ENCODE results near the gene GPATCH1. TPM values are rescaled to one million over a fixed set of nuclear protein-coding genes. Genes with fewer than 3 reads are reported as not detected.

The GPATCH1 gene
- total RNA-seq, 1 donor from 2014 or later = 9.6 TPM

DNA sequence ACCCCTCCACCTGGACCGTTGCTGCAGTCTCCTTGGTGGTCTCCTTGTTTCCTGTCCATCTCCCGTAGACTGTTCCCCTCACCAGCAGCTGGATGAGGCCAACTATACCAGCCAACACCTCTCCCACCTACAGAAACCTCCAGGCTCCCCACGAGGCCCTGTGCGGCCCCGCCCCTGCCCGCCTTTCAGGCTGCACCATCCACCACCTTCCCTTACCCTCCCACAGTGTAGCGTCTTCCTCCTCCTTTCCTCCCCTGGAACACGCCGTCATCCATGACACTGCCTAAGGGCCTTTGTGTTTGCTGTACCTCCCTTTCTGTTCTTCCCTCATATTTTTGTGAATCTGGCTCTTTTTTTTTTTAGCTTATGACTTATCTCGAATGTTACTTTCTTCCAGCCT, 27.2 kb downstream of the GPATCH1 start:
- Histone ChIP-seq H3K36me3 (peaks cover 0 to 79% of the 10 kb centered on the region in 2 donors), H3K4me3 (no peak overlapping the region), H3K9me3 (no peaks in the 10 kb centered on the region), H3K27me3 (no peaks in the 10 kb centered on the region), H3K27ac (no peak overlapping the region), H3K4me1 (no peaks in the 10 kb centered on the region)
- no peak for TF ChIP-seq CTCF (IDR thresholded peaks at IDR 0.05)
- no peak for TF ChIP-seq POLR2AphosphoS5 (IDR thresholded peaks at IDR 0.05; ENCODE audit: insufficient read depth in 1 of 2, low read depth in 1 of 2)
- TF ChIP-seq POLR2A (IDR thresholded peaks at IDR 0.05) = no peak
- intact Hi-C loops (cut with DNase I) = no loop called here
- no peak for DNase-seq (ENCODE audit: extremely low spot score in 2 of 2)

- no peaks in the 10 kb centered on the region for H3K4me1 ChIP-seq
- intact Hi-C loops (cut with DNase I) = no loop called here
- H3K9me3 ChIP-seq = no peaks in the 10 kb centered on the region
- TF ChIP-seq POLR2A (IDR thresholded peaks at IDR 0.05) (no peak), CTCF (IDR thresholded peaks at IDR 0.05) (no peak), POLR2AphosphoS5 (IDR thresholded peaks at IDR 0.05; ENCODE audit: insufficient read depth in 1 of 2, low read depth in 1 of 2) (no peak)
- DNase-seq (ENCODE audit: extremely low spot score in 2 of 2) = no peak
- H3K36me3 ChIP-seq = peaks cover 0 to 80% of the 10 kb centered on the region in 2 donors
- no peaks in the 10 kb centered on the region for H3K27me3 ChIP-seq
- no peak overlapping the region for H3K4me3 ChIP-seq
- H3K27ac ChIP-seq = no peak overlapping the region
Observed at GRCh38 chr19:33110137-33110910, 29.3 kb downstream of the GPATCH1 start.

DNA sequence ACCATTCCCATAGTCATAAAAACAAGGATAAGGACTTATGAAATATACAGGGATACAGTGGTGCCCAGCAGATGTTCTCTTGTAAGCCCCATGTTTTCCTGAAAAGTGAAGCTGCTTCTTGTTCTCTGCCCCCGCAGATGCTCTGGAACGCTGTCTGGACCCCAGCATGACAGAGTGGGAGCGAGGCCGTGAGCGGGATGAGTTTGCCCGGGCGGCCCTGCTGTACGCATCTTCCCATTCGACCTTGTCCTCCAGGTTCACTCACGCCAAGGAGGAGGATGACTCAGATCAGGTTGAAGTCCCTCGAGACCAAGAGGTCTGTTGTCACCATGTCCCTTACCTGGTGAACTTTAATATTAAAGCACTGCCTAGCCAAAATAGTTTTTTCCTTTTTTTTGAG, 30.6 kb downstream of the GPATCH1 start:
- TF ChIP-seq POLR2AphosphoS5 (IDR thresholded peaks at IDR 0.05; ENCODE audit: insufficient read depth in 1 of 2, low read depth in 1 of 2) (no peak), POLR2A (IDR thresholded peaks at IDR 0.05) (no peak), CTCF (IDR thresholded peaks at IDR 0.05) (no peak)
- Histone ChIP-seq H3K4me3 (no peak overlapping the region), H3K9me3 (no peaks in the 10 kb centered on the region), H3K36me3 (peaks cover 0 to 89% of the 10 kb centered on the region in 2 donors), H3K4me1 (no peaks in the 10 kb centered on the region), H3K27ac (no peak overlapping the region), H3K27me3 (no peaks in the 10 kb centered on the region)
- intact Hi-C loops (cut with DNase I) = no loop called here
- no peak for DNase-seq (ENCODE audit: extremely low spot score in 2 of 2)

- TF ChIP-seq POLR2AphosphoS5 (IDR thresholded peaks at IDR 0.05; ENCODE audit: insufficient read depth in 1 of 2, low read depth in 1 of 2) (no peak), POLR2A (IDR thresholded peaks at IDR 0.05) (no peak), CTCF (IDR thresholded peaks at IDR 0.05) (no peak)
- no peak for DNase-seq (ENCODE audit: extremely low spot score in 2 of 2)
- intact Hi-C loops (cut with DNase I) = no loop called here
- H3K9me3 ChIP-seq = no peaks in the 10 kb centered on the region
- H3K4me1 ChIP-seq = no peaks in the 10 kb centered on the region
- no peak overlapping the region for H3K27ac ChIP-seq
- peaks cover 0 to 90% of the 10 kb centered on the region in 2 donors for H3K36me3 ChIP-seq
- H3K27me3 ChIP-seq = no peaks in the 10 kb centered on the region
- no peak overlapping the region for H3K4me3 ChIP-seq
Observed at GRCh38 chr19:33114312-33114711, 33.3 kb downstream of the GPATCH1 start.

- Histone ChIP-seq H3K27me3 (no peaks in the 10 kb centered on the region), H3K36me3 (peaks cover 0 to 64% of the 10 kb centered on the region in 2 donors), H3K27ac (no peak overlapping the region), H3K9me3 (no peaks in the 10 kb centered on the region), H3K4me3 (no peak overlapping the region), H3K4me1 (no peaks in the 10 kb centered on the region)
- DNase-seq (ENCODE audit: extremely low spot score in 2 of 2) = no peak
- TF ChIP-seq POLR2A (IDR thresholded peaks at IDR 0.05) = no peak
- TF ChIP-seq POLR2AphosphoS5 (IDR thresholded peaks at IDR 0.05; ENCODE audit: insufficient read depth in 1 of 2, low read depth in 1 of 2) = no peak
- no peak for TF ChIP-seq CTCF (IDR thresholded peaks at IDR 0.05)
- intact Hi-C loops (cut with DNase I) = no loop called here
Observed at GRCh38 chr19:33117501-33117900, 36.5 kb downstream of the GPATCH1 start.
